ENCODE measurements around the gene MICAL3.
"Not testable (repeated sequence)": the region's sequence is repeated elsewhere in the genome, so short reads cannot be mapped to it uniquely, and the experiment has no call there.

The MICAL3 gene

GRCh38 chr22:18029686-18030267 is 5.4 kb upstream of the MICAL3 start:
- no peak for DNase-seq

DNA sequence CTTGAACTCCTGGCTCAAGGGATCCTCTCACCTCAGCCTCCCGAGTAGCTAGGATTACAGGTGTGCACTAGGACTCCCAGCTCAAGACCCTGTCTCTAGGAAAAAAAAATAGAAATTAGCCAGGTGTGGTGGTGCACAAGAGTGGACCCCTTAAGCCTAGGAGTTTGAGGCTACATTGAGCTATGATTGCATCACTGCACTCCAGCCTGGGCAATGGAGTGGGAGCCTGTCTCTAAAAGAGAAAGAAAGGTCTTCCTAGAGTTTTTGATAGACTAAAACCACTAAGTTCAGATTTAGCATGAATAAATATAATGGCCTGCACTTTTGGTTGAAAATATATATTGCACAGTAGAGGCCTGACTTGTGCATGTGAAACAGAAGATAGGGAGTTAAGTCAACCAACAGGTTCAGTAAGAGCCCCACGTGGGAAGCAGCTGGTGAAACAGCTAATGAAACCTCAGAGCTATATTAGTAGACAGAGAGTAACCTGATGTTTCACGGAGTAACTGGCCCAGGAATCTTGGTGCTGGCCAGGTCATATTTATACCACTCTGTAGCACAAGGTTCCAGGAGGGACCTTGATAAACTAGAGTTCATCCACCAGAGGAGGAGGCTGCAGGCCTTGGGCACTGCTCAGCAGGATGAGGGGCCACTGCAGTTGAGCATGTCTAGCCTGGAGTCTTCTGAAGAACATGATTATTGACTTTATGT is 4.6 kb upstream of the MICAL3 start:
- DNase-seq, result no peak

GRCh38 chr22:18025898-18026297 is 1.5 kb upstream of the MICAL3 start:
- not testable (repeated sequence) for DNase-seq

- DNase-seq, result no peak
These were observed 777 bp upstream of the MICAL3 start for GRCh38 chr22:18024956-18025720.

DNA sequence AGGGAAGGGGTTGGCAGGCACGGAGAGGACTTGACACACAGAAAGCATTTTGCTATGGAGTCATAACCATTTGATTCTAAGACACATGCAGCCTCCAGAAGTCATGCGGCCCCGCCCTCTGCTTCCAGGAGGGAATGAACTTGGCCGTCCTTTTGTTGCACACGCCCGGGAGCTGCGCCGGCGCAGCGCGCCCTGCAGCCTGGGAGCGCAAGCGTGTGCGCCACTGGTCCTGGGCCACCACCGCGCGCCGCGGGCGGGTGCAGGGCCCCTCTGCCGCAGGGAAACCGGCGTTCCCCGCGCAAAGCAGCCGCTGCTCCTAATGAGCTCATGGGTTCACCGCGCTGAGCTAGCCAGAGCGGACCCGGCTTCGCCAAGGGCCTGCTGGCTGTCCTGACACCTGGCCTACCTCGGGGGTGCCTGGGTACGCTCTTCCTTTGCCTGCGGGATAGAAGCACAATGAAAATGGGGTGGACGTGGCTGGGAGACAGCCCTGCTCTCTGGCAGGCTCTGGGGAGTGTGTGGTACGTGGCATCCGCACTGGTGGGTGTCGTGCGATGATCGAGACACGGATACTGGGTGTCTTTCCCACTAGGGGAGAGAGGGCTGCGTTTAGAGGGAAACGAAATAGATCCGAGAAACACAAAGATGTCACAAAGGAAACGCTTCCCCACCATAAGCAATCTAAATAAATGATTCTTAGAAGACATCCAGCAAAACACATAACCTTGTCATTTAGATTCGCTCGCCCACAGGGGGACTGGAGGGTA is 669 bp downstream of the MICAL3 start:
- peak; percentile 87 for DNase-seq

DNA sequence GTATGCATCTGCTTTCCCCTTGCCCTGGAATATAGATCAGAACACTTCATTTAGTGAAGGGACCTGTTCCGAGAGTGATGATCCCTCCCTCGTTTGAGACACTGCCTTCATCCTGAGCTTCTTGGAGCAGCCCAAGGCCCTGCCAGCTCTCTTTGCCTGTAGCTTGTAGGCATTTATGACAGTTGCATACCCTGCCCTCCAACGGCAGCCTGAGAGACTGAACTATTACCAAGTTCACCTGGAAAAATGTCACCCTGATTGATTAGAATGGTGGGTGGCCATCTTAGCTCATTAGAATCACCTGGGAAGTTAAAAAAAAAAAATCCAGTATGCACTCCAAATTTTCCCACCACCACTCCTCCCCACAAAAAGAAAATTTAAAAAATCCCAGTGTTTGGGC is 1.5 kb downstream of the MICAL3 start:
- DNase-seq, result no peak

- no peak for DNase-seq
These were observed 2.9 kb downstream of the MICAL3 start for GRCh38 chr22:18021431-18021830.

DNA sequence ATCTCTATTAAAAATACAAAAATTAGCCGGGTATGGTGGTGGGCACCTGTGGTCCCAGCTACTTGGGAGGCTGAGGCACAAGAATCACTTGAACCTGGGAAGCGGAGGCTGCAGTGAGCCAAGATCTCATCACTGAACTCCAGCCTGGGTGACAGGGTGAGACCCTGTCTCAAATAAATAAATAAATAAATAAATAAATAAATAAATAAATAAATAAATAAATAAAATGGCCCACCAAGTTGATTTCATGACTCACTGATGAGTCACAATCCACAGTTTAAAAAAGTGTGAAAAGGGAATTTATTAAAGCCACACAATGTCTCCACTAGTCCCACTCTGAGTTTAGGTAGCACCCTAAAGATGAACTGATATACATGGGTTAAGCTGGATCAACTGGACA is 3.6 kb downstream of the MICAL3 start:
- not testable (repeated sequence) for DNase-seq

DNA sequence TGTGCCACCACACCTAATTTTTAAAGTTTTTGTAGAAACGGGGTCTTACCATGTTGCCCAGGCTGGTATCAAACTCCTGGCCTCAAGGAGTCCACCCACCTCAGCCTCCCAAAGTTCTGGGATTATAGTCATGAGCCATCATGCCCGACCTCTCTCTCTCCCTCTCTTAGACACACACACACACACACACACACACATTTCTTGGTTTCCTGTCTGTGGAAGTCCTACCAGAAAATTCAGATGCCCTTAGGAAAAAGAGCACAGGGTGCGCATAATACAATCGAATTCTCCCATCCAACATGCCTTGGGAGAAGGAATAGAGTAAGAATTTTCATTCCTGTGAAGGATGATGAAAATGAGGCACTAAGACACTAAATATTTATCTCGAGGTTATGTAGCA is 10.4 kb downstream of the MICAL3 start:
- no peak for DNase-seq

DNA sequence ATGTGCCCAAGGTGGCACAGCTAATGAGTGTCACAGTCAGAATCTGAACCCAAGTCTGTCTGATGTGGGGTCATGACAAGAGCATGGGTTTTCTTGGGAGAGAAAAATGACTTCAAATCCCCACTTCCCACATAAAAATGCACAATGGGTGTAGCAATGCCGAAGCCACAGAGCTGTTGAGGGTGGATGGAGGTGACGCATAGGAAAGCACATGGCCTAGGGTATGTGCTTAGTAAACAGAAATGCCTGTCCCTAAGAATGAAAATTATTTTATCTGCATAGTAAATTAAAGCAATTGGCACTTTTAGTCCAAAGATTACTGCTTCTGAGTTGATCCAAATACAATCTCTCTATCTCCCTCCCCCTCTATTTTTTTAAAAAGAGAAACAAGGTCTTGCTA is 10.9 kb downstream of the MICAL3 start:
- no peak for DNase-seq

- DNase-seq, result no peak
These were observed 11.8 kb downstream of the MICAL3 start for GRCh38 chr22:18012531-18012930.

DNA sequence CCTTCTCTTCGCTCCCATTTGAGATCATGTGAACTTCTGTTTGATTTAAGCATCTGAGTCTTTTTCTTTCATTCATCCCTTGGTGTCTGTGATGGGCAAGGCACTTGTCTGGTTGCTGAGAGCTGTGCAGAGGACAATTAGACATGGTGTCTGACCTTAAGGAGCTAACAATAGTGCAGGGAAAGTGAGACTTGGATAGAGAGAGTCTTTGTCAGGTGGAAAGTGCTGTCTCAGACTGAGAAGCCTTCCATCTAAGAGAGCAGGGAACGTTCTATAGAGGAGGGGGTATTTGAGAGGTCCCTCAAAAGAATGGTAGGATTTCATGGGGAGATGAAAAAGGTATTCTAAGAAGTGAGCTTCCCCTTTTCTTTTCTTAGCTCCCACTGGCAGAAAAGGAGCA is 14.1 kb downstream of the MICAL3 start:
- DNase-seq, result no peak

- DNase-seq, result no peak
These were observed 16.2 kb downstream of the MICAL3 start for GRCh38 chr22:18008136-18008535.

DNA sequence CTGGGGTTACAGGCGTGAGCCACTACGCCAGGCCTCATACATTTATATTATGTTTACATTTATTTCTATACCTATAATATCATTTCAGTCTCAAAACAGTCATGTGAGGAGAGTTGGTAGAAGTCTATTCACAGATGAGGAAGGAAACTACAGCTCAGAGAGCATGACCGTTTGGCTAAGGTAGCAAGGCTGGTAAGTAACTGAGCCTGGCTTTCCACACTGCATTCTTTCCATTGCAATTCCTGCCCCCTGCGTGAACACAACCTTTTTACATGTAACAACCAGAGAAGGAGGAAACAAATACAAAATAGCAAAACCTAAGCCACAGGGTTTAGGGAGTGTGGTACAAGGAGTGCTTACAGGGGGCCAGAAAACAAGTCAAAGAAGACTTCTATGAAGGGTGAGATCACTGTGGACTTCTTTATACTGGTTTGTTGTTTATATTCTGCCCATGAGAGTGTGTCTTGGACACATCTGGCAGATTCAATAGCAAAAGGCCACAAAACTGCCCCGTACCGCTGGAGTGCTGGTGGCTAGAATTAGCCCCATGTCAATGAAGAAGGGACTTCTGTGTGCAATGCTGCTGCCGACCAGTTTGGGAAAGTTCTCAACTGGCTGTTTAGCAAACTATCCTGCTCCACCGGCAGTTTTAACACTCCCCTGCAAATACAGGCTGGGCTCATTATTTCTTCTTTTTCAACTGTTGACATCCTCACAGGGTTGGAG is 19.0 kb downstream of the MICAL3 start:
- DNase-seq, result no peak

- not testable (repeated sequence) for DNase-seq
These were observed 22.5 kb downstream of the MICAL3 start for GRCh38 chr22:18001894-18002315.

- DNase-seq, result peak; percentile 92
These were observed 23.1 kb downstream of the MICAL3 start for GRCh38 chr22:18001040-18001893.

GRCh38 chr22:18000441-18001039 is 23.8 kb downstream of the MICAL3 start:
- peak; percentile 39 for DNase-seq

DNA sequence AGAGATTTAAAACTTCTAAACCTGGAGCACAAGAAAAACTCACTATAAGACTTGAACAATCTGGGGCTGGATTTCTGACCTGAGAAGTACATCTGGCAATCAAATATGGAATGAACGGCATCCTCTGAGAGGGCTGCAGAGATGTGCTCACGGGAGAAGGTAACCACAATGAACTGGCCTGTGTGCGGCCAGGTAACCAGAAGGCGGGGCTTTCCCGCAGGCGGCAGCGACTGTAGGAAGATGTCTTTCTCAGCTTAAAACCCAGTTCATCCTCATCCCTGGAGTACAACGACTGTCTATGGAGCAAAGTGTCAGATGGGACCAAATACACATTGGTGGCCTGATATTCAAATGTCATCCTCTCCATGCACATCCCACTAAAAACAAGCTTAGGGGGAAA is 24.5 kb downstream of the MICAL3 start:
- no peak for DNase-seq

DNA sequence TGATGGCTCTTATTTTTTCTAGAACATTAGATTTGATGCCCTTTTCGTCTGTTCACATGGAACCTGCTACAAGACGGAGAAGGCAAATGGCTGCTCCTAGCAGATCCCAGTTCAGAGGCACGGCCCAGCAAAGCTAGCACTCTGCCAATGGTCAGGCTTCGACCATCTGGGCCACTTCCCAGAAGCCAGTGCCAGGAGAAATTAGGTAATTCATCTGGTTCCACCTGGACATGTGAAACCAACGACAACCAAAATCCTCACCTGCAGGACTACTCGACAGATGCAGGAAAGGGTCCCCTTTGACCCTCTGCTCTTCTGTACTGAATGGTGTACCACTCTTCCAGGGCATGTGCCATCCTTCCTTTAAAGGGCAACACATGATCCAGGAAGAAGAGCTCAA is 25.4 kb downstream of the MICAL3 start:
- no peak for DNase-seq

DNA sequence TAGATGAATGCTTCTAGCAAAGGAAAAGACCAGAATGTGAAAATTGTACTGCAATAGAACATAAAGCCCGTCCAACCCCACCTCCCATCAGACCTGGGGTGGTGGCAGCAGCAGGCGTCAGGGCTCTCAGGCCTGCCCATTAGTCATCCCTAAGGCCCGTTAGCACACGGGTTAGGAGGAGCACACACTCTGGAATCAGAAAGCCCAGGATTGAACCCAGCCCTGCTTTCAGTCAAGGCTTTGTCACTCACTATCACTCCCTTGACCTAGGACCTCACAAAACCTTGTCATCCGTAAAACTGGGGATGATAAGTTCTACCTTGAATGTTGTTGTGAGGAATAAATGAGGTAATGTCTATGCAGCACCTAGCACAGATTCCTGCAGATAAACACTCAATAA is 26.9 kb downstream of the MICAL3 start:
- DNase-seq, result no peak

- DNase-seq, result not testable (repeated sequence)
These were observed 29.1 kb downstream of the MICAL3 start for GRCh38 chr22:17995256-17995655.

Measured in left hindlimb (tissue), 1 donor.